Kidney glomerular epithelial cell (primary cell): ENCODE measurements around the gene PAK2.
"Not testable (repeated sequence)": the region's sequence is repeated elsewhere in the genome, so short reads cannot be mapped to it uniquely, and the experiment has no call there.

ENCODE experiments used
- DNase-seq: peaks from one replicate; lab custom pipeline; 2025; lab: John Stamatoyannopoulos, UW

Gene PAK2

DNA sequence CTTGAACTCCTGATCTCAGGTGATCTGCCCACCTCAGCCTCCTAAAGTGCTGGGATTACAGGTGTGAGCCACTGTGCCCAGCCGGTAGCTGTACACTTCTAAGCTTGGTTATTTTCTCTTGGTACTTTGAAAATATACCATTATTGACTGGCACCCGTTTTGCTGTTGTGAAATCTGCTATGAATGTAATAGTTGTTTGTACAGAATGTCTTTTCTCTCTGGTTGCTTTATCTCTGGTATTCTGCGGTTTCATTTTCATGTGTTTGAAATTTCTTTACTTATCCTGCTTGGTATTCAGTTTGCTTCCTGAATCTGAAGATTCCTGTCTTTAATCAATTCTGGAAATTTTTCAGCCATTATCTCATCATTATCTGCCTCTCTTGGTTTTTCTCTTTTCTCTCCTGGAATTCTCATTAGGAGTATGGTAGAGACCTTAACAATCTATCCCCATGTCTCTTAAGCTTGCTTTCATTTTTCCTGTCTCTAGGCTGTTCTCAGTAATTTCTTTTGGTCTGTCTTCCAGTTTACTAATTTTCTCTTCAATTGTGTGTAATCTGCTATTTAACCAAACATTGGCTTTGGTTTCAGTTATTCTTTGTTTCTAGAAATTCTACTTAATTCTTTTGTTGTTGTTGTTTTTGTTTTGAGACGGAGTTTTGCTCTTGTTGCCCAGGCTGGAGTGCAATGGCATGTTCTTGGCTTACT is 2.8 kb upstream of the PAK2 start:
- DNase-seq = no peak

DNA sequence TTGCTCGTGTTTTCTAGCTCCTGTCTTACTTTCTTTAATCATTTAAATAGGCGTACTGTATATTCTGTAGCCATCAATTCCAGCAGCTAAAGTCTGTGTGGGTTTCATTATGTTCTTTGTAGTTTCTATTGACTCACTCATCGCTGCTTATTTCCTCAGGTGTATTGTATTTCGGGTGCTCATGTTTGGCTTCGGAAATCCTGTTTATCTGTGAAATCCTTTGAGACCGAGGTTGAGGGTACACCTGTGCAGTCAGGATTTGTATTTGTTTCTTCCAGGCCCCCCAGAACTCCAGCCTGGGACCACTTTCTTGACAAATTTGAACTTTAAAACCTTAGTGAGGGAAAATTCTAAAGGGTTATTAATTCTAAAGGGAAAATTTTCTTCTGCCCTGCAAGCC is 2.0 kb upstream of the PAK2 start:
- no peak for DNase-seq

DNA sequence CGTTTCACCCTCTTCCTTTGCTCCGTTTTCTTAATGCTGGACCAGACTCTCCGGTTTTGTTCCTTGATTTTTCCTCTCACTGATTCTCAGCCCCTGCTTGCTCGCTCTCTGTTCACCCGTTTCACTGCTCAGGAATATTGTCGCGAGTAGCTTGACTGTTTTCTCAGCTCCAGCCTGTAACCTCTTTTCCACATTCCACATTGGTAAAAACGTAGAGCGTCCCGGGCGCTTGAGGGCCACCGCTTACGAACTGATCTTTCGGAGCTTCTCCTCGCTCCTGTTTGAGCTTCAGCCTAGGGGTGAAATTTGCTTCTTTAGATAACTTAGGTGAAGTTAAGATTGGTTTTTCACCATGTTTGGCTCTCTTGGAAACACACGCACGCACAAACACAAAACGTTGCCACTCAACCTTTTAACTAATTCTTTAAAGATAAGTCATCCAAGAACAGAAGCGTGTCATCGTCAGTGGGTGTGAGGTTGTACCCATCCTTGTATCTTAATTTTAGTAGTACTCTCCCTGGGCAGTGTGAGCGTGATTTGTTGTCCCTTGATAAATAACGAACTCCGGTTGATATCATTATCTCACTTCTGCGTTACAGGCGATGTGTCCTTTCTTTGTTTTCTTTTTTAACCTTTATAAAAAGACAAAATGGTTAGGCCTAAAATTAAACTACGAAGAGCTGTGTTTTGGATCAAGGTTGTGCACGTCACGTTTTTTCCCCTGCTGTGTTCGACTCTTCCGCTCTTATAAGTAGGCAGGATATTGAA is 1.0 kb downstream of the PAK2 start:
- peak; percentile 72 for DNase-seq

DNA sequence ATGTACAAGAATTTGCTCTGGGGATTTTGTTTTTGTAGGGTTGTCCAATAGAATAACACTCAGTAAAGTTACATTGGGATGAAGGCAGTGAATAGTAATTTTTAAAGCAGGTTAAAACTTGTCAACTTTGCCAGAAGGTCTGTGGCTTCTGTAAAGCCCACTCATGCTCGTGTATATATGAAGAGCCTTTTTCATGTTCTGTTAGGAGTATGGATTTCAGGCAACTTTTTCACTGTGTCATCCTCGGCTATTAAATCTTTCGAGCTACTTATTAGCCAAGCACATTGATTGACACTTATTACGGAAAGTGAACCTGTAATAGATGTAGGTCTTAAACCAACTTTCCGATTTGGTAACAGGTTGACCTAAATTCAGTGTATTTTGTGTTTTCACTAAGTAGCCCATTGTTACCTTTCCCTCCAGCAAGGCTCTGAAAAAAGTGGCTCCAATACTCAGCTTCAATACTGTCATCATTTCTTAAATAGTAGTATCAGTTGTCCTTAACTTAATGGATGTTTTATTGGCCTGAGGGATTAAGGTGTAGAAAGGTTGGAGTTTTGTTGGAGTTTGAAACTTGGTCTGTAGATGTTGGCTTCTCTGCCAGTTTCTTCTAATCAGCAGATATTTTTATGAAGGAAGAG is 1.7 kb downstream of the PAK2 start:
- peak; percentile 30 for DNase-seq

DNA sequence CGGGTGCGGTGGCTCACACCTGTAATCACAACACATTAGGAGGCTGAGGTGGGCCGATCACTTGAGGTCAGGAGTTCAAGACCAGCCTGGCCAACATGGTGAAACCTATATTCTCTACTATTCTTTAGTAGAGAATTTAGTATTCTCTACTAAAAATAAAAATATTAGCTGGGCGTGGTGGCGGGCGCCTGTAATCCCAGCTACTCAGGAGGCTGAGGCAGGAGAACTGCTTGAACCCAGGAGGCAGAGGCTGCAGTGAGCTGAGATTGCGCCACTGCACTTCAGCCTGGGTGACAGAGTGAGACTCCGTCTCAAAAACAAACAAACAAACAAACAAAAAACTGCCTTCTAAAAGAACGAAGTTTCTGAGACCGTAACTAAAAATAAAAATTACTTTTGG is 3.9 kb downstream of the PAK2 start:
- DNase-seq = not testable (repeated sequence)

DNA sequence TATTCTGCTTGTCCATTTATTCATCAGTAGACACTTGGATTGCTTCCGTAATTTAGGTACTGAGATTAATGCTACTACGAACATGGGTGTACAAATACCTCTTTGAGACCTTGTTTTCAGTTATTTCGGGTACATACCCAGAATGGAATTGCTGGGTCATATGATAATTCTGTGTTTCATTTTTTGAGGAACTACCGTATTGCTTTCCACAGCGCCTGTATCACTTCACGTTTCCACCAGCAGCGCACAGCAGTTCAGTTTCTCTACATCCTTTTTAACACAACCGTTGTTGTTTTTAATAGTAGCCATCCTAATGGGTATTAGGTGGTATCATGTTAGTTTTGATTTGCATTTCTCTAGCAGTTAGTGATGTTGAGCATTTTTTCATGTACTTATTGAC is 9.5 kb downstream of the PAK2 start:
- DNase-seq = no peak

DNA sequence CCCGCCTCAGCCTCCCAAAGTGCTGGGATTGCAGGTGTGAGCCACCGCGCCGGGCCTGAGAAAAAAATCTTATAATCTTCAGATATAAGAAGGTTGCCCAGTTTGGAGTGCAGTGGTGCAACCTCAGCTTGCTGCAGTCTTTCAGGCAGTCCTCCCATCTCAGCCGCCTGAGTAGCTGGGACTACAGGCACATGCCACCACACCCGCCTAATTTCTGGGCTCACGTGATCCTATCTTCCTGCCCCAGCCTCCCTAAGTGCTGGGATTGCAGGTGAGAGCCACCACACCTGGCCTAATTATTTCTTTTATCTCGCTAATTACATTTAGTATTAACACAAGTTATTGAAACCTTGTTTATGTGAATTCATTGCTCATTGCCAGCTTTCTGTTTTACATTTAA is 13.5 kb downstream of the PAK2 start:
- DNase-seq = no peak

DNA sequence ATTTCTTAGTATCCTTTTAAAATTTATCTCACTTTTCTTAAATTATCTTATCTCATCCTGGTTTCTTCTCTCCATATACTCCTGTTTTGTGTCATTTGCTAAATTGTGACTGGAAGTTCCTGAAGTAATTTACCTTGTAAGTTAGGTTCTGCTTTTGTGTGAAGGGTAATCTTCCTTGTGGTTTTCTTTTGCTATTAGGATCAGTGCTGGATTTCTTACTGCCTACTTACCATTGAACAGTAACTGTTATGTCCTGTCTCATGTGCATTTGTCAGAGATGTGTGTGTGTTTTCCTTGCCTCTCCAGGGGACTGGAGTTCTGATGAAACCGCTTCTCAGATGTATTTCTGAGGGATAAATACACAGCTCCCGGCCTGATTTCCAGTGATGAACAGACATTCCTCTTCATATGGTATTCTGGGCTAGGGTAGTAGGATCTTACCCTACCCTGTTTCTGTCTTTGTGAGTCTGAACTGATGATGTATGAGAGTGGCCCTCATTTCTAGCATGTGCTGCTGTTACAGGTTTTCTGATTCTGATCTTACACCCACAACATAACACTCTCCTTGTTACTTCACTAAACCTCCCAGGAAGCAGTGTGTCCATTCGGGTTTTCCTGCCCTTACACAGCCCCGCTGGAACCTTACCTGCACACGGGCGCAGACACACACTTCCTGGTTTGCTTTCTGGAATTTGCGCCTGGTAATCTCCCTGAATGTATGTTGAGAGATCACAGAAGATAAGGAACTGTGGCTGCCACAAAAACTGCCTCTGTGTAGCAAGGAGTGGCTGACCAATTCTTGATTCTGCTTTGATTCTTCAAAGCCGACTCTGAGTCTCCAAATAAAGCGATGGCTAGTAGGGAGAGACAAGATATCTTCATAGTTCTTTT is 14.7 kb downstream of the PAK2 start:
- no peak for DNase-seq

DNA sequence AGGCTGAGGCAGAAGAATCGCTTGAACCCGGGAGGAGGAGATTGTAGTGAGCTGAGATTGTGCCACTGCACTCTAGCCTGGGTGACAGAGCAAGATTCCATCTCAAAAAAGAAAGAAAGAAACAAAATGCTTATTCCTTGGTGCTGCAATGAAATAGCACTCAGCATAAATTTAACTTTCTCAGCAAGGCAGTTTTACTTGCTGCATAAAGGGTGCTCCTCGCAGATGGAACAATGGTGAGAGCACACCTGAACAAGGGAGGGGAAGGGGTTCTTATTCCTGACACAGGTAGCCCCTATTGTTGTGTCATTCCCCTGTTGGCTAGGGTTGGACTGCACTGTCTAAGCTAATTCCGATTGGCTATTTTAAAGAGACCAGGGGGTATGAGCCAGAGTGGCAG is 17.1 kb downstream of the PAK2 start:
- no peak for DNase-seq

DNA sequence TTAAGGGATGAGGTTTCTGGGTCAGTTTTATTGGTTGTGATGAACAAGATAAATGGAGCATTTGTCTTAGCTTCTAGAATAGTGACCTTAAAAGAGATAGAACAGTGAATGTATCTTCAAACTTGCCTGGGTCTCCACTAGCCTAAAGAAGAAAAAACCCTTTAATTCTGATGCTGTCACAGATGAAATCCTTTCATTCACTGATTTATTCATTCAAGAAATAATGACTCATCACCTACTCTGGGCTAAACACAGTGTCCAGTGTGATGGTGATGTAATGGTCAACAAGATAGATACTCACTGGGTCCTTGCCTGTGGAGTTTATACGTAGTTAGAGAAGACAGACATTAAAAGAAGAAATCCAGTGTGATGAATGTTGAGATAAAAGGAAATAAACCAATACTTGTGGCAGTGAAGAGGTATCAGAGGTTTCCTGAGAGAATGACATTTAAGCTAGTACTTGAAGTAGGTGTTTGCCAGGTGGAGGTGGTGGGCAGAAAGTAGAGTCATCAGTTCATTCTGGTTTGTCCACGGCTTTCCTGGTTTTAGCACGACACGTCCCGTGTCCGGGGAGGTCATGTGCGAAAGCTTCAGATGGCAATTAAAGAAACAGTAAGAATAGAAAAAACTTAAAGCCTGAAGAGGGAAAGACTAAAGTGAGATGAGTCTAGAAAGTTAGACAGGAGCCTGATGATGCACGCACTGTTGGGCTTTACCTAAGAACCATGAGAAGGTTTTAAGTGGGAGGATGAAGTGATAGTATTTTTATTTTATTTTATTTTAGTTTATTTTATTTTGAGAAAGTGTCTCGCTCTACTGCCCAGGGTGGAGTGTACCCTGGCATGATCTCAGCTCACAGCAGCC is 18.5 kb downstream of the PAK2 start:
- peak; percentile 80 for DNase-seq

DNA sequence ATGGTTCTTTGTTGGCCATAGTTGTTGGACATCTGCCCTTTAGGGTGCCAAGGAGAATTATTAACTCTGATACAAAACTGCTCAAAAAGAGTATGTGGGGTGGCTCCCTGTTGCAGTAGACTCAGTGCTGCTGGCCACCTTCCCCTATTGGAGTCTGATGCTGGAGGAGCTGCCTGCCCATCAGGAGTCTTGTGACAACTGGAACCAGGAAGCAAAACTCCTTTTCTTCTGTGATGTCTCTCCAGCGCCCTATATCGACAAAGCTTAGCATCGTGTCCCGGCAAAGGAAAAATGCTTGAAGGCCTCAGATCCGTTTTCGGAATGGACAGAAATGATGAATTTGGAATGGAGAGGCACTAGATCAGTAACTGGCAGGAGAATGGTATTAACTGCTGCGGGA is 23.5 kb downstream of the PAK2 start:
- no peak for DNase-seq

DNA sequence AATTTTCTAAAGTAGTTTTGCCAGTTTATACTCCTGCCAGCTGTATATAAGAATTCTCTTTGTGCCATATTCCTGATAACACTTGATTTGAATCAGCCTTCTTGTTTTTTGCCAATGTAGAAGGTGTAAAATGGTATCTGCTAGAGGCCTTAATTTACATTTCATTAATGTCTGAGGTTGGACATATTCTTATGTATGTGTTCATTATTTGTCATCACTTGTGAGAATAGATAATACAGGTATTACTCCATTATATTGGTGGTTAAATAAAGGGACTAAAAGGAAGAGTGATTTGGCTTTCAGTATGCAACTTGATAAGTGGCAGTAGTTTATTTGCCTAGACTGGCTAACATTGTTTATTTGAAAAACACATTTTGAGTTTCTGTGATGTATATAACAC is 25.8 kb downstream of the PAK2 start:
- no peak for DNase-seq

DNA sequence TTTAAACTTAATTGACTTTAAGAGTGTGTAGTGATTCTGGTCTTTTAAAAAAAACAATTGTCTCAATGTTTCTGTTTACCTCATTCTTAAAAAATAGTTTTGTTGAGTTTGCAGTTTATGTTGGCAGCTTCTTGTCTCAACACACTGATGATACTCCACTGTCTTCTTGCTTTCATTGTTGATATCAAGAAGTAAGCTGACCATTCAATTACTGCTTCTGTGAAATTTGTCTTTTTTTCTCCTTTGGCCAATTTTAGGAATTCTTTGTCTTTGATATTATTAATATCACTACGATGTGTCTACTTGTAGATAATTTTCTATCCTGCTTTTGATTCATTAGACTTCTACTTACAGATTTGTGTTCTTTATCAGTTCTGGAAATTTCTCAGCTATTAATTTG is 31.4 kb downstream of the PAK2 start:
- no peak for DNase-seq

DNA sequence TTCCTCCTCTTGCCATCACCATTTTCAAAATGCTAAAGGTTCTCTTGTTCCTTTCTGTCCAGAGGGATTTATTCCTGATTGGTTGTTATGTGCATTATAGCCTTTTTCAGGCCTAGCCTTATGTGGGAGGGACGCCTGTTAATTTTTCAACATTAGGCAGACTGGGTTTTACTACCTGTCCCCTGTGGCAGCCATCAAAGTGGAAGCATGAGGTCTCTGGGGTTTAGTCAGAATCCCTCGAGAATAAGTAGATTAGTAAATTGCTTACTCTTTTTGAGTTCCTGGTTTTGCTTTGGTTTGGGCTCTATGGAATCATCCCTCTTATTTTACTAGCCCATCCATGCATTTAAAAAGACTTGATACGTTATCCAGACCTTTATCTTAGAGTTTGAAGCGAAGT is 32.4 kb downstream of the PAK2 start:
- no peak for DNase-seq

DNA sequence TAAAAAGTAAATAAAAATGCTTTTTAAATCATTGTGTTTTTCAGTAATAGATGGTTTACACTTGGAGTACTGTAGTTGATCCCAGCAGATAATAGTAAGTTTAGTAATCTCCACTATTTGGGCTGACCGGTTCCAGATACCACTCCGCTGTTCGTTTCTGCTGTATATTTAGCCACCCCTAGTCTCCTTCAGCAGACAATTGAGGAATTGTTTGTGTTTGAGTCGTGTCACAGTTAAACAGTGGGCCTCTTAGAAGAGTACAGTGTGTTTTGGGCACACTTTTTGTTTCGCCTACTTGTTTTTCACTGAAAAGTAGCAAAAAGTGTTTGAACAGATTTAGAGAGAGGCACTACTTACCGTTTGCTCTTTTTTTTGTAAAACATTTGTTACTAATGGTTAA is 33.2 kb downstream of the PAK2 start:
- DNase-seq = no peak

DNA sequence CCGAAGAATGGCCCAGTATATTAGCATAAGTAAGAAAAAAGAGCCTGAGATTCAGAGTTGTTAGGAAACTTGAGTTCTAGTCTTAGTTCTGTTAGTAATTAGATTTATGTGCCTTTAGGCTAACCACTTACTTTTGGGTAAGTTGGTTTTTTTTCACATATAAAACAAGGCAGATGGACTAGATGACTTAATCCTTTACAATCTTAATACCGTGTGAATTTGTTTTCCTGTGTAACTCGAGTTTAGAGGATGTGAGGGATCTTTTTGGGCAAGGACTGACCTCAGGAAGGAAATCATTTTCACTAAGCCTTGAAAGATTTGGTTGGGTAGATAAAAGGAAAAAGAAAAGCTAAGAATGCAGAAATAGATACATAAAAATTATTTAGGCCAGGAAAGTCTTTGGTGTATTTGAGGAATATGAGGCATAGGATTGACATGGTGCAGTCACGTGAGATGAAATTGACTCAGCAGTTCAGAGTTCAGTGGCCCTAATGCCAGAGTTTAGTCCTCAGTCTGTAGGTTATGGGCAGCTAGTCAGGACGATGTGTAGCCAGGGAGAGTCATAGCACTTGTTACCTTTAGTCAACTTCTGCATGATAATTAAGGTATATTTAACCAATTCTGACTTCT is 34.6 kb downstream of the PAK2 start:
- no peak for DNase-seq

DNA sequence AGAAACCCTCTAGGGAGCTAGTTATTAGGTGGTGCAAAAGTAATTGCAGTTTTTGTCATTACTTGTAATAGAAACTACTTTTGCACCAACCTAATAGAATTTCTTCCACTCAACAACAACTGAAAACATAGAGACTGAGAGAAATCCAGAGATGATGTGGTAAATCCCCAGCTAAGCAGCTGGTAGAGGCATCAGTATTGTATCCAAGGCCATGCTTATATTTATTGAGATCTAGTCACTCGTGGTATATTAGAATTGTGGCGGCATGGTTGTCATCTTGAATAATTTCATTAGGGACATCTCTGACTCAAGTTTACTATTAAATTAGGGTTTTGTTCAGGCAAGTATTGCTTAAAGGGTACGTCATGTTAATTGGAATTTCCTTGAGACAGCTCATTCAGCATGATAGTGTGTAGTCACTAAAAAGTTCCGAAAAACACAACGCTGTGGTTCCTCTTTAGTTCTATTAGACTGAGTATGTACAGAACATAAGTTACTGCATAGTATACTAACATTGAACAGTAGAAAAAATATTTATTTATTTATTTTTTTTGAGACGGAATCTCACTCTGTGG is 35.3 kb downstream of the PAK2 start:
- DNase-seq = no peak

DNA sequence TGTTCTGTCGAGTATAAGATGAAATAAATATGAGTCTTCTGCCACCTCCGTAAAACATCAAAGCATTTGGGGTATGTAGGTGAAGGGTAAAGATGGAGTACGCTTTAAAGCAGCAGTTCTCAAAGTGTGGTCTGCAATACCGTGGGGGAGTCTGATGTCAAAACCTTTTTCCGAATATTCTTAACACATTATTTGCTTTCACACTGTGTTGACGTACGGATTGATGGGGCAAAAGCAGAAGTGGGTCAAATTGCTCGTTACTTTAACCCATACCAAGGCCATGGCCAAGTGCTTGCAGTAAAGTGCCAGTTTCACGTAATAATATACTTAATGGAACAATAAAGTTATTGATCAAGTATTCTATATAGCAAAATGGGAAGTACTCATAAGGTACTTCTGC is 36.3 kb downstream of the PAK2 start:
- DNase-seq = no peak

DNA sequence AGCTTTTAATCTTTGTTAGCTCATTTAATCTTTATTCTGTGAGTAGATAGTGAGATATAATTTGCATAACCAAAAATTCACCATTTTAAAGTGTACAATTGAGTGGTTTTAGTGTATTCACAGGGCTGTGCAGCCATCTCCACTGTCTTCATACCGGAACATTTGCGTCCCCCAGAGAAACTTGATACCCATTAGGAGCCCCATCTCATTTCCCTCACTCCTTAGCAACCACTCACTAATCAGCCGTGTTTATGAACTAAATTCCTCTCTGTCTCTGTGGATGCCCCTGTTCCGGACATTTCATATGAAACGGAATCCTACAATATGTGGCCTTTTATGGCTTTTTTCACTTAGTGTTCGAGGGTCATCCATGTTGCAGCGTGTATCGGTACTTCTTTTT is 38.2 kb downstream of the PAK2 start:
- no peak for DNase-seq

DNA sequence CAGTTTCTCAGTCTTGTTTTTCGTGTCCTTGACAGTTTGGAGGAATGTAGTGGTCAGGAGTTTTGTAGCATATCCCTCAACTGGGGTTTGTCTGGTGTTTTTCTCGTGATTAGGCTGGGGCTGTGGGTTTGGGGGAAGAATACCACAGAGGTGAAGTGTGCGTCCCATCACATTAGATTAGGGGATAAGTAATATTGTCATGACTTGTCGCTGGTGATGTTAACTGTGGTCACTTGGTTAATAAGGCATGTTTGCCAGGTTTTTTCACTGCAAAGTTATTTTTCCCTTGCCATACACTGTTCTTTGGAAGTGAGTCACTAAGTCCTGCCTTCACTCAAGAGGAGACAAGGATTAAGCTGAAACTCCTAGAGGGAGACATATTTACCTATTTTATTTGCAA is 39.1 kb downstream of the PAK2 start:
- peak; percentile 44 for DNase-seq

DNA sequence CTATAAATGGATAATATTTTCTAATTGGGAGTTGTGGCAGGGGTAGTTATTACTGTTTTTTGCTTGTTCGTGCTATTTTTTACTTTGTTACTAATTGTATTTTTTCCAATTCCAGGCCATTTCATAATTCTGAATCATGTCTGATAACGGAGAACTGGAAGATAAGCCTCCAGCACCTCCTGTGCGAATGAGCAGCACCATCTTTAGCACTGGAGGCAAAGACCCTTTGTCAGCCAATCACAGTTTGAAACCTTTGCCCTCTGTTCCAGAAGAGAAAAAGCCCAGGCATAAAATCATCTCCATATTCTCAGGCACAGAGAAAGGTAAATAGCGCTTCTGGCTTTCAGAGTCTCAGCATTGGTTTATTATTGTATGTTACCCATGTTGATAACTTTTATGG is 42.9 kb downstream of the PAK2 start:
- DNase-seq = no peak
